Inferior parietal cortex (tissue), 1 donor: ENCODE data around the gene SH3TC1.

Experiments
- DNase-seq: peaks from one replicate; pipeline ENCODE4 v3.0.0-alpha.2; 2016; ENCODE audit errors: extremely low spot score

SH3TC1 gene

DNA sequence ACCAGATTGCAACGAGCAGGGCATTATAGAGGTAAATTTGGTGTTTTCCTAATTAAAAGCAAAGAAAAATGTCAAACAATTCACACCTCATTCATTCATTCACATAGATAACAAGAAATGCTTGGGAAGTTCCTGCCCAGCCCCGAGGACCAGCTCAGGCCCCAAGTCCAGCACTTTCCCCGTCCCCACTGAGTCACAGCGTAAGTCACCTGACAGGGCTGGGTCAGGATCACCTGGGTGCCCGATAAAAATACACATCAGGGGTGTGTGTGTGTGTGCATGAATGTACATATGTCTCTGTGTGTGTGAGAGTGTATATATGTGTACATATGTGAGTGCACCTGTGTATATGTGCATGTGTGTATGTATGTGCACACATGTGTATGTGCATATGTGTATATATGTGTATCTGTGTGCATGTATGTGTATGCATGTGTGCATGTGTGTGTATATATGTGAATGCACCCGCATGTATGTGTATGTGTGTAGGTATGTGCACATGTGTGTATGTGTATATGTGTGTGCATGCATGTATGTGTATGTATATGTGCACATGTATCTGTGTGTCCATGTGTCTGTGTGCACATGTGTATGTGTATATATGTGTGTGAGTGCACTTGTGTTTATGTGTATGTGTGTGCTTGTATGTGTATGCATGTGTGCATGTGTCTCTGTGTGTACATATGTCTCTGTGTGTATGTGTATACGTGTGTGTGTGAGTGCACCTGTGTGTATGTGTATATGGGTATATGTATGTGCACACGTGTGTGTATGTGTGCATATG is 18.6 kb upstream of the SH3TC1 start:
- no peak for DNase-seq

- no peak for DNase-seq
Observed at GRCh38 chr4:8181119-8181518, 18.0 kb upstream of the SH3TC1 start.

- DNase-seq, result no peak
Observed at GRCh38 chr4:8181844-8182243, 17.2 kb upstream of the SH3TC1 start.

DNA sequence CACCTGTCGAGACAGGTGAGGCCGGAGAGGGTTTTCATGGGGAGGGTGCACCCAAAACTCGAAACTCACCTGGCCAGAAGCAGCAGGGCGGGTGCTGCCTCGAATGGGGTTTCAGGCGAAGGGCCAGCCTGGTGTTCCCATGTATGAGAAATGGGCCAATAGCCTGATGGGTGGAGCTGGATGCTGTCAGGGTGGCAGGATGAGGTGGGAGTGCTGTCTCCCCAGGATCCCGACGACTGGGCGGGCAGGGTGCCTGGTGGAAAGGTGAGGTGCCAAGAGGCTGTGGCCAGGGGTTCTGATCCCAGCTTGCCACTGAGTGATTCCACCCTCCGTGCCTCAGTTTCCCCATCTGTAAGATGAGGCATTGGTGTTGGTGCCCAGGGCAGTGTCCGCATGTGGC is 16.8 kb upstream of the SH3TC1 start:
- no peak for DNase-seq

GRCh38 chr4:8182858-8183725 is 16.0 kb upstream of the SH3TC1 start:
- no peak for DNase-seq

DNA sequence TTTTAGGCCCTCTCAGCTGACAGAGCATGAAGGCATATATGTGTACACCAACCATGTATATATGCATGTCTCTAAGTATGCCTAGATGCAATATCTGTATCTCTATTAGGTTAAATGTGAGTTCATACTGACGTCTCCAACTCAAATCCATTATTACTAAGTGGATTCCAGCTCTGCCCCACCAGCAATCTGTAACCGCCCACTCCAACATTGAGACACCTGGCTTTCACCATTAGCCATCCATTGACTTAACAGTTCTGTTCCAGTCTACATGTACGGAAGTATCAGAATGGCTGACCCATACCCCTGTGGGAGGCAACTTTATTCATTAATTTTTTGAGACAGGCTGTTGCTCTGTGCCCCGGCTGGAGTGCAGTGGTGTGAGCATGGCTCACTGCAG is 15.0 kb upstream of the SH3TC1 start:
- no peak for DNase-seq

- no peak for DNase-seq
Observed at GRCh38 chr4:8185295-8185694, 13.8 kb upstream of the SH3TC1 start.

DNA sequence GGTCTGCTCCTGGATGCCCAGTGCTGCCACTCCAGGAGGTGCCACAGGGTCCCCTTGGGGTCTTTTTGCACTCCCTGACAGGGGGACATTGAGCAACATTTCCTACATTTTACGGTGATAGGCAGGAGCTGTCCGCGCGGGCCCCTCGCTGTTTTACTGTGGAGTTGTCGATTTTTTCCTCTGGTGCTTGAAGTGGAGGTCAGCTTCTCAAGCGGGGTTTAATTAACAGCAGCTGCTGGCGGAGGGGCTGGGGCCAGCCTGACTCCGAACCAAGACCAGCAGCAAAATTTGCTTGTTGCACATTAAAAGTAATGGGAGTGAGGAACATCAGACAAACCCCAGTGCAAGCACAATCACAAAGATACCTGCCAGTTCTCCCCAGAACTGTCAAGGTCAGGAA is 13.2 kb upstream of the SH3TC1 start:
- no peak for DNase-seq

- no peak for DNase-seq
Observed at GRCh38 chr4:8188085-8188484, 11.0 kb upstream of the SH3TC1 start.

- DNase-seq, result no peak
Observed at GRCh38 chr4:8188743-8189550, 10.1 kb upstream of the SH3TC1 start.

DNA sequence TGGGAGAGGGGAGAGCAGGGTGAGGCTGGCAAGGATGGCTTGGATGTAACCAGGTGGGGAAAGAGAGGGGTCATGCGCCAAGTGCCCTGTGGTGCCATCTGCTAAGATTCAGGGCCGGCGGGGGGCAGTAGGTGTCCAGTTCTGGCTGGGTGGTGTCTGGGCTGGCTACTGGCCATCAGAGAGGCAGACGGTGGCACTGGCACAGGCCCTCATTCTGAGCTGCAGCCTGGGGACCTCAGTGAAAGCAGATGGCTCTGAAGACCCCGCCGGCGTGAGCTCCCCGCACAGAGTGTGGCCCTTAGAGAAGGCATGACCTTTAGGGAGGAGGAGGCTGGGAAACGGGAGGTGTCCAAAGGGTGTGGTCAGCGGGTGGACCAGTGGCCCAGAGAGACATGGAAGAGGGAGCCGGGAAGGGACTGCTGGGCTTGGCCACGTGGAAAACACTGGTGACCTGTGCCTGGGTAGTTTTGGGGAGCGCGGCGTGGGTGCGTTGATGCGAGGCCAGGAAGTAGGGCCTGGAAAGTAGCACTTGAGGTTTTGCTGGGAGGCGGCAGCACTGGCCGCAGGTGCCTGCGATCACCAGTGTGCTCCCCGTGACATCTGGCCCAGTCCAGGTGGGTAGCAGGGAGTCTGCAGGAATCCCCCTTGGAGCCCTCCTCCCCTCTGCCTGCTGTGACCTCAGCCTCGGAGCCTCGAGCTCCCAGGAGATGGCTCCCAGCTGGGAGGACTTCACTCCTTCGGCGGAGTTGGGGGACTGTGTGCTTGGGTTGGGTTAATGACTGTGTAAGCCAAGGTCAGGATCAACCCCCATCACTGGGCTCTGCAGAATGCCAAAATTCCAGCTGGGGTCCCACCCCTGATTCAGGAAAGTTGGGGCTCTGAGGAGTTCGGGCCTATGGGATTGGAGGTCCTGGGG is 9.3 kb upstream of the SH3TC1 start:
- DNase-seq, result no peak

GRCh38 chr4:8191136-8191747 is 7.8 kb upstream of the SH3TC1 start:
- DNase-seq, result peak; percentile 26

DNA sequence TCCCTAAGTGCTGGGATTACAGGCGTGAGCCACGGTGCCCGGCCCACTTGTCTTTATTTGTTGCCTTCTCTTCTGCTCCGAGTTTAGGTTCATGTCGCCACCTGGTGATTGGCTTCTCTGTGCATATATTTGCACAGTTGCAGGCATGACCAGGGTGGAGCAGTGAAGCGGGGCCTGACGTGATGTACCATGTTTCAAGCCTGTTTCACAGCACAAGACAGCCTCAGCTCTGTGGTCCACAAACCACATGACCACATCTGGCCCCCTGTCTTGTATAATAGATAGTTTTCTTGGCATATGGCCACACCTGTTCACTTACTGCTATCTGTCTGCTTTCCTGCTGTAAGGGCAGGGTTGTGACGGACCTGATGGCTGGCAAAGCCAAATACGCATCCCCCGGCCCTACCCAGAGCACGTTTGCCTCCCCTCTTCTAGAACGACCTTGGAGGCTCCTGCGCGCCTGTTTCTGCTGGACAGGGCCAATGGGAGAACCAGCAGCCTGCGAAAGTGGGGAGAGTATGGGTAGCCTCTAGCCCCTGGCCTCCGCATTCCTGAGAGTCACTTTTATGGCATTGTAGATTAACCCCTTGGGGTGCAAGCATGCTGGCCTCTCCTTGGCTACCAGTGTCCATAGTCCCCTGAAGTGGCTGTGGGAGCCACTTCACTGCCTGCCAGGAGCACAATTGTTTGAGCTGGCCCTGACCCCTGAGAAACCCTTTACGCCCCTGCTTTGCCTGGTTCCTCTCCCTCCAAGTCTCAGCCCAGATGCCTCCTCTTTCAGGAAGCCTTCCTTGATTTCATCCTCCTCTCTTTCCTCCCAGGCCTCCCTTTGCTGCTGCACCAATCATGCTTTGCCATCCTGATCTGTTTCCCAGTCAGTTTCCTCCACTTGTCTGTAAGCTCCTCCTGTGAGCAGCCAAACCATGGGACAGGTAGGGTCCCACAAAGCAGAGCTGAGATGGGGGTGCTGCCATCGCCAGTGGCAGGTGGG is 6.0 kb upstream of the SH3TC1 start:
- DNase-seq, result no peak

- DNase-seq, result no peak
Observed at GRCh38 chr4:8194306-8195242, 4.5 kb upstream of the SH3TC1 start.

- no peak for DNase-seq
Observed at GRCh38 chr4:8195431-8195830, 3.7 kb upstream of the SH3TC1 start.

DNA sequence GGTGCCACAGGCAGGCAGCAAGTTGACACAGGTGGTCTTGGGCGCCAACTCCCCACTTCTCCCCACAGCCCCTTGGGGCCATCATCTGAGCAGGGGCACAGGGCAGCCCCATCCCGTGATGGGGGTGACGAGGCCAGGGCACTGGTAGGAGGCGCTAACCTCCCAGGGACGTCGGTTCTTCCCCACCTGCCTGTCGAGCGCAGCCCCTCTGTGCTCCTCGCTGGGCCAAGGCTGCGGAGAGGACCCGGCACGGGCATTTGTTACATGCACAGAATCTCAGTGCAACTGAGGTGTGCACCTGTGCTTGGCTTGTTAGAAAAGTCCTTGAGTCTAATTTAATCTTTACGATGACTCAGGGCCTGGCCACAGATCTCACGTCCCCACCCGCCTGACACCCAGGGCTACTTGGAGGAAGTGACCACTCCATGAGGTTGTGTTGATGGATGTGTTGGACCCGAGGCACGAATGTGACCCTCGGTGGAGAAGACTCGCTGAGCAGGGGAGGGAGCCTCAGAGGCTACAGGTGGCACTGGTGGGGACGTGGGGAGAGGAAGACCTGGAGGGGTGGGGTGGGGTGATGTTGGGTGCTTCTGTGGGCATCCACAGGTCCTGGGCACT is 3.1 kb upstream of the SH3TC1 start:
- DNase-seq, result no peak

GRCh38 chr4:8197521-8197920 is 1.6 kb upstream of the SH3TC1 start:
- DNase-seq, result no peak
